HEK293 (cell line): Measurements from ENCODE around the gene STARD10.

Source experiments
- CTCF ChIP-seq: fragments of 450-650 bp; formaldehyde crosslinking; IDR thresholded peaks from 2 replicates; pipeline ENCODE4 v1.5.1; 2016; ENCODE audit warnings: missing biosample characterization, missing genetic modification characterization
- KLF10 ChIP-seq: fragments of 450-650 bp; IDR thresholded peaks from 2 replicates; pipeline ENCODE4 v1.5.1; 2018; ENCODE audit warnings: missing biosample characterization, mild to moderate bottlenecking, missing genetic modification characterization
- PBX3 ChIP-seq: sonication (generic); formaldehyde crosslinking; IDR thresholded peaks from 2 replicates; pipeline ENCODE4 v1.8.1; 2022; ENCODE audit warnings: mild to moderate bottlenecking, moderate library complexity, missing genetic modification reagents
- SP2 ChIP-seq: fragments of 450-650 bp; formaldehyde crosslinking; IDR thresholded peaks from 2 replicates; pipeline ENCODE4 v1.5.1; 2016; ENCODE audit warnings: missing biosample characterization, missing genetic modification characterization
- TCF7L2 ChIP-seq: IDR thresholded peaks from 2 replicates; pipeline ENCODE4 v1.6.1; 2011; ENCODE audit warnings: low read depth, mild to moderate bottlenecking, inconsistent platforms, low read length, moderate library complexity, borderline replicate concordance
- ZNF114 ChIP-seq: fragments of 450-650 bp; formaldehyde crosslinking; IDR thresholded peaks from 2 replicates; pipeline ENCODE4 v1.5.0; 2017; ENCODE audit warnings: missing biosample characterization, missing genetic modification characterization
- ZNF629 ChIP-seq: fragments of 450-650 bp; formaldehyde crosslinking; IDR thresholded peaks from 2 replicates; pipeline ENCODE4 v1.5.1; 2017; ENCODE audit warnings: missing biosample characterization, missing genetic modification characterization

- no peak for TF ChIP-seq TCF7L2
- no peak for TF ChIP-seq ZNF114 (tag by site-specific recombination)
- no peak for TF ChIP-seq PBX3
- no peak for TF ChIP-seq KLF10 (tag by site-specific recombination)
- no peak for TF ChIP-seq SP2 (tag by site-specific recombination)
- TF ChIP-seq ZNF629 (tag by site-specific recombination) = no peak
- no peak for TF ChIP-seq CTCF (tag by site-specific recombination)
Measured at GRCh38 chr11:72705442-72706365, 88.1 kb downstream of the STARD10 start.
